DOHH2 (cell line): ENCODE data around the gene PYM1.
A peak's percentile ranks its signal among the peaks of the same experiment; 100 is the strongest.

Source experiments
- H3F3A ChIP-seq: fragments of 200-600 bp; sonication (generic), shearing (Covaris generic); 2 replicates; pipeline ENCODE4 v1.6.0; 2016; ENCODE audit warnings: antibody characterized with exemption, mild to moderate bottlenecking; ENCODE audit not compliant: control insufficient read depth, insufficient read depth
- H3K27ac ChIP-seq: fragments of 200-600 bp; sonication (generic); 2 replicates; pipeline ENCODE4 v1.5.1; 2014; ENCODE audit warnings: low read depth, mild to moderate bottlenecking, low read length, moderate library complexity
- H3K27me3 ChIP-seq: fragments of 200-600 bp; sonication (generic); 2 replicates; pipeline ENCODE4 v1.6.1; 2014; ENCODE audit warnings: mild to moderate bottlenecking, low read length, mixed read lengths; ENCODE audit not compliant: control insufficient read depth
- H3K36me3 ChIP-seq: fragments of 200-600 bp; sonication (generic); 2 replicates; pipeline ENCODE4 v1.6.1; 2014; ENCODE audit warnings: mild to moderate bottlenecking, low read length, moderate library complexity, mixed read lengths; ENCODE audit not compliant: control insufficient read depth
- H3K4me1 ChIP-seq: fragments of 200-600 bp; sonication (generic); 2 replicates; pipeline ENCODE4 v1.6.1; 2014; ENCODE audit warnings: mild to moderate bottlenecking, low read length, mixed read lengths; ENCODE audit not compliant: control insufficient read depth
- H3K4me2 ChIP-seq: fragments of 200-600 bp; sonication (generic); 2 replicates; pipeline ENCODE4 v1.6.0; 2014; ENCODE audit warnings: mild to moderate bottlenecking, low read length, moderate library complexity
- H3K4me3 ChIP-seq: fragments of 200-600 bp; sonication (generic); 2 replicates; pipeline ENCODE4 v1.5.1; 2014; ENCODE audit warnings: mild to moderate bottlenecking, low read length, mixed read lengths
- H3K79me2 ChIP-seq: fragments of 200-600 bp; sonication (generic); 2 replicates; pipeline ENCODE4 v1.6.1; 2014; ENCODE audit warnings: mild to moderate bottlenecking, low read length, mixed read lengths; ENCODE audit not compliant: control insufficient read depth
- H3K9me2 ChIP-seq: fragments of 200-600 bp; sonication (generic); replicated peaks from 2 replicates; pipeline ENCODE4 v1.6.1; 2014; ENCODE audit warnings: mild to moderate bottlenecking, low read length, mixed read lengths; ENCODE audit not compliant: control insufficient read depth
- H3K9me3 ChIP-seq: fragments of 200-600 bp; sonication (generic); 2 replicates; pipeline ENCODE4 v1.6.1; 2014; ENCODE audit warnings: antibody characterized with exemption, low read length, mixed read lengths; ENCODE audit not compliant: control insufficient read depth, insufficient read depth
- H4K20me1 ChIP-seq: fragments of 200-600 bp; sonication (generic); 2 replicates; pipeline ENCODE4 v1.6.0; 2014; ENCODE audit warnings: low read depth, mild to moderate bottlenecking, antibody characterized with exemption, low read length, moderate library complexity; ENCODE audit not compliant: control insufficient read depth, insufficient read depth
- CTCF ChIP-seq: fragments of 200-600 bp; sonication (generic); IDR thresholded peaks from one replicate; pipeline ENCODE4 v1.5.1; 2014; ENCODE audit warnings: antibody characterized with exemption, mild to moderate bottlenecking, low read depth, low read length; ENCODE audit not compliant: poor library complexity, severe bottlenecking
- EZH2phosphoT487 ChIP-seq: fragments of 200-600 bp; sonication (generic); IDR thresholded peaks from 2 replicates; pipeline ENCODE4 v1.6.1; 2017; ENCODE audit warnings: borderline replicate concordance, mild to moderate bottlenecking, antibody characterized with exemption, low read length, moderate library complexity, mixed read lengths

PYM1 gene

GRCh38 chr12:55931317-55931779 lies 3.7 kb upstream of the PYM1 start:
- no peaks in the 10 kb centered on the region for H3K9me2 ChIP-seq
- peak overlapping the region; percentile 95 for H3K4me3 ChIP-seq
- H3F3A ChIP-seq, result peaks cover 29% of the 10 kb centered on the region
- H3K27ac ChIP-seq, result peak overlapping the region; percentile 97
- H3K4me2 ChIP-seq, result peak overlapping the region; percentile 93
- H3K36me3 ChIP-seq, result peaks cover 65% of the 10 kb centered on the region
- no peaks in the 10 kb centered on the region for H3K9me3 ChIP-seq
- H3K79me2 ChIP-seq, result peaks cover 63% of the 10 kb centered on the region
- H3K27me3 ChIP-seq, result no peaks in the 10 kb centered on the region
- no peaks in the 10 kb centered on the region for H4K20me1 ChIP-seq
- TF ChIP-seq CTCF, result no peak
- TF ChIP-seq EZH2phosphoT487, result no peak
- H3K4me1 ChIP-seq, result peaks cover 49% of the 10 kb centered on the region

GRCh38 chr12:55930771-55931316 lies 3.1 kb upstream of the PYM1 start, which contains the start of gene DGKA:
Gene DGKA, plus strand, starts transcription at chr12:55931162. Its CDS starts 5,342 bp downstream, at chr12:55936504.
- Histone ChIP-seq H3K27ac (peak within 1 kb of the TSS; percentile 97), H3K4me2 (peak within 1 kb of the TSS; percentile 93), H3K4me3 (peak within 1 kb of the TSS; percentile 95), H3K4me1 (peaks cover 52% of the 10 kb centered on the region), H3K36me3 (peaks cover 67% of the 10 kb centered on the region), H3K9me2 (no peaks in the 10 kb centered on the region), H3F3A (peaks cover 29% of the 10 kb centered on the region), H3K79me2 (peaks cover 68% of the 10 kb centered on the region), H4K20me1 (no peaks in the 10 kb centered on the region), H3K27me3 (no peaks in the 10 kb centered on the region), H3K9me3 (no peaks in the 10 kb centered on the region)
- TF ChIP-seq EZH2phosphoT487, result no peak
- TF ChIP-seq CTCF, result peak; percentile 82

- H3K4me2 ChIP-seq, result peak overlapping the region; percentile 93
- H3K4me3 ChIP-seq, result peak overlapping the region; percentile 95
- peaks cover 31% of the 10 kb centered on the region for H3F3A ChIP-seq
- H4K20me1 ChIP-seq, result no peaks in the 10 kb centered on the region
- peaks cover 67% of the 10 kb centered on the region for H3K36me3 ChIP-seq
- no peaks in the 10 kb centered on the region for H3K27me3 ChIP-seq
- no peaks in the 10 kb centered on the region for H3K9me3 ChIP-seq
- H3K4me1 ChIP-seq, result peaks cover 64% of the 10 kb centered on the region
- TF ChIP-seq EZH2phosphoT487 (no peak), CTCF (no peak)
- H3K27ac ChIP-seq, result peak overlapping the region; percentile 97
- no peaks in the 10 kb centered on the region for H3K9me2 ChIP-seq
- H3K79me2 ChIP-seq, result peaks cover 75% of the 10 kb centered on the region
Measured at GRCh38 chr12:55929306-55929791, 1.7 kb upstream of the PYM1 start.
